ENCODE measurements around the gene COX4I2.

COX4I2 gene

GRCh38 chr20:31638317-31638716 is 605 bp downstream of the COX4I2 start:
- Histone ChIP-seq H4K20me1 (ENCODE audit: insufficient read depth, low read length) (no peaks in the 10 kb centered on the region), H3K4me2 (ENCODE audit: insufficient read depth, low read length) (no peak overlapping the region), H3K9ac (ENCODE audit: low read depth, low read length) (no peak overlapping the region), H3K4me1 (ENCODE audit: insufficient read depth, low read length) (peaks cover 13% of the 10 kb centered on the region), H3K36me3 (ENCODE audit: insufficient read depth, low read length) (no peaks in the 10 kb centered on the region), H3K4me3 (ENCODE audit: low read depth in 1 of 2, low read length in 2 of 2) (no peak overlapping the region), H3K79me2 (ENCODE audit: insufficient read depth, low read length) (no peaks in the 10 kb centered on the region), H3K9me3 (ENCODE audit: insufficient read depth, low read length, severe bottlenecking) (no peaks in the 10 kb centered on the region), H3K27me3 (ENCODE audit: insufficient read depth, low read length, poor library complexity) (no peaks in the 10 kb centered on the region), H3K27ac (ENCODE audit: low read length) (no peak overlapping the region), H2AFZ (ENCODE audit: low read depth, low read length) (no peak overlapping the region)
- TF ChIP-seq, protein P1, sequence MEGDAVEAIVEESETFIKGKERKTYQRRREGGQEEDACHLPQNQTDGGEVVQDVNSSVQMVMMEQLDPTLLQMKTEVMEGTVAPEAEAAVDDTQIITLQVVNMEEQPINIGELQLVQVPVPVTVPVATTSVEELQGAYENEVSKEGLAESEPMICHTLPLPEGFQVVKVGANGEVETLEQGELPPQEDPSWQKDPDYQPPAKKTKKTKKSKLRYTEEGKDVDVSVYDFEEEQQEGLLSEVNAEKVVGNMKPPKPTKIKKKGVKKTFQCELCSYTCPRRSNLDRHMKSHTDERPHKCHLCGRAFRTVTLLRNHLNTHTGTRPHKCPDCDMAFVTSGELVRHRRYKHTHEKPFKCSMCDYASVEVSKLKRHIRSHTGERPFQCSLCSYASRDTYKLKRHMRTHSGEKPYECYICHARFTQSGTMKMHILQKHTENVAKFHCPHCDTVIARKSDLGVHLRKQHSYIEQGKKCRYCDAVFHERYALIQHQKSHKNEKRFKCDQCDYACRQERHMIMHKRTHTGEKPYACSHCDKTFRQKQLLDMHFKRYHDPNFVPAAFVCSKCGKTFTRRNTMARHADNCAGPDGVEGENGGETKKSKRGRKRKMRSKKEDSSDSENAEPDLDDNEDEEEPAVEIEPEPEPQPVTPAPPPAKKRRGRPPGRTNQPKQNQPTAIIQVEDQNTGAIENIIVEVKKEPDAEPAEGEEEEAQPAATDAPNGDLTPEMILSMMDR (IDR thresholded peaks at IDR 0.05; ENCODE audit: borderline replicate concordance, extremely low read depth, low read length, poor library complexity, severe bottlenecking), result no peak
- no peak for TF ChIP-seq EZH2 (IDR thresholded peaks at IDR 0.05; ENCODE audit: borderline replicate concordance, low read depth, low read length, severe bottlenecking)
- DNase-seq, result no peak
- no peak for ATAC-seq (ENCODE audit: insufficient read depth, low read depth)

DNA sequence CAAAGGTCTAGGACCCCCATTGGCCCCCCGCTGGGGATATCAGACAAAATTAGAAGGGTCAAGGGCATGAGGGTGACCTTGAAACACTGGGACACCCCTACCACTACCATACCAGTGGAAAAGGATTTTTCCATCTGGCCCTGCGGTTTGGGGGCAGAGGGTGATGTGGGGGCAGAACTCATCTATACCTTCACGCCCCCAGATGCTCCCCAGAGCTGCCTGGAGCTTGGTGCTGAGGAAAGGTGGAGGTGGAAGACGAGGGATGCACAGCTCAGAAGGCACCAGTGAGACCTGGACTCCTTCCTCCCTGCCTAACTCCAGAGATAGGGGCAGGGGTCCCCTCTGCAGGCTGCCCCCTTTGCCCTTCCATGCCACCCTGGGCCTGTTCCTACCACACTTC is 1.1 kb downstream of the COX4I2 start:
- ATAC-seq (ENCODE audit: insufficient read depth, low read depth) (no peak), DNase-seq (no peak)
- Histone ChIP-seq H3K27me3 (ENCODE audit: insufficient read depth, low read length, poor library complexity) (no peaks in the 10 kb centered on the region), H3K4me3 (ENCODE audit: low read depth in 1 of 2, low read length in 2 of 2) (no peak overlapping the region), H3K4me1 (ENCODE audit: insufficient read depth, low read length) (peaks cover 15% of the 10 kb centered on the region), H3K9ac (ENCODE audit: low read depth, low read length) (no peak overlapping the region), H3K79me2 (ENCODE audit: insufficient read depth, low read length) (no peaks in the 10 kb centered on the region), H4K20me1 (ENCODE audit: insufficient read depth, low read length) (no peaks in the 10 kb centered on the region), H2AFZ (ENCODE audit: low read depth, low read length) (no peak overlapping the region), H3K4me2 (ENCODE audit: insufficient read depth, low read length) (no peak overlapping the region), H3K27ac (ENCODE audit: low read length) (no peak overlapping the region), H3K36me3 (ENCODE audit: insufficient read depth, low read length) (no peaks in the 10 kb centered on the region), H3K9me3 (ENCODE audit: insufficient read depth, low read length, severe bottlenecking) (no peaks in the 10 kb centered on the region)
- TF ChIP-seq, protein P1 (IDR thresholded peaks at IDR 0.05; ENCODE audit: borderline replicate concordance, extremely low read depth, low read length, poor library complexity, severe bottlenecking), result no peak
- TF ChIP-seq EZH2 (IDR thresholded peaks at IDR 0.05; ENCODE audit: borderline replicate concordance, low read depth, low read length, severe bottlenecking), result no peak

GRCh38 chr20:31640259-31640658 is 2.5 kb downstream of the COX4I2 start:
- Histone ChIP-seq H3K4me3 (ENCODE audit: low read depth in 1 of 2, low read length in 2 of 2) (no peak overlapping the region), H3K4me2 (ENCODE audit: insufficient read depth, low read length) (no peak overlapping the region), H3K79me2 (ENCODE audit: insufficient read depth, low read length) (no peaks in the 10 kb centered on the region), H4K20me1 (ENCODE audit: insufficient read depth, low read length) (no peaks in the 10 kb centered on the region), H3K9ac (ENCODE audit: low read depth, low read length) (no peak overlapping the region), H3K4me1 (ENCODE audit: insufficient read depth, low read length) (peaks cover 11% of the 10 kb centered on the region), H3K9me3 (ENCODE audit: insufficient read depth, low read length, severe bottlenecking) (no peaks in the 10 kb centered on the region), H2AFZ (ENCODE audit: low read depth, low read length) (no peak overlapping the region), H3K36me3 (ENCODE audit: insufficient read depth, low read length) (no peaks in the 10 kb centered on the region), H3K27ac (ENCODE audit: low read length) (no peak overlapping the region), H3K27me3 (ENCODE audit: insufficient read depth, low read length, poor library complexity) (no peaks in the 10 kb centered on the region)
- ATAC-seq (ENCODE audit: insufficient read depth, low read depth), result no peak
- DNase-seq, result no peak
- TF ChIP-seq, protein P1 (IDR thresholded peaks at IDR 0.05; ENCODE audit: borderline replicate concordance, extremely low read depth, low read length, poor library complexity, severe bottlenecking), result no peak
- no peak for TF ChIP-seq EZH2 (IDR thresholded peaks at IDR 0.05; ENCODE audit: borderline replicate concordance, low read depth, low read length, severe bottlenecking)

DNA sequence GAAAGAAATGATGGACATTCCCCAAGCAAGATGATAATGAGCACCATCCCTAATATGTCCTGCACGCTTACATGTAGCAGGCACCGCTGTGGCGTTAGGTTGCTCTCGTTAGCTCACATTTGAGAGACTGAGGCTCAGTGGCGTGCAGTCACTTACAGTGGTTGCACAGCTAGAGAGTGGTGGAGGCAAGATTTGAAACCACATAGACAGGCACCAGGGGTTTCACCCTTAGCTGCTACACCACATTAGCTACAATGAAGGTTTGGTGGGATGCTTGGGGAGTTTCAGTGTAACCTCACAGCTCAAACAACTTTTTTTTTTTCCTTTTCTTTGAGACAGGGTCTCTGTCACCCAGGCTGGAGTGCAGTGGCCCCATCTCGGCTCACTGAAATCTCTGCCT is 3.7 kb downstream of the COX4I2 start:
- ATAC-seq (ENCODE audit: insufficient read depth, low read depth), result no peak
- H2AFZ ChIP-seq (ENCODE audit: low read depth, low read length), result no peak overlapping the region

More for the DNA sequence above, 3.7 kb downstream of the COX4I2 start:
- H3K4me2 ChIP-seq (ENCODE audit: insufficient read depth, low read length), result no peak overlapping the region
- no peak overlapping the region for H3K9ac ChIP-seq (ENCODE audit: low read depth, low read length)
- no peaks in the 10 kb centered on the region for H3K9me3 ChIP-seq (ENCODE audit: insufficient read depth, low read length, severe bottlenecking)
- H3K4me1 ChIP-seq (ENCODE audit: insufficient read depth, low read length), result peaks cover 11% of the 10 kb centered on the region
- no peak overlapping the region for H3K4me3 ChIP-seq (ENCODE audit: low read depth in 1 of 2, low read length in 2 of 2)
- no peaks in the 10 kb centered on the region for H4K20me1 ChIP-seq (ENCODE audit: insufficient read depth, low read length)
- no peaks in the 10 kb centered on the region for H3K79me2 ChIP-seq (ENCODE audit: insufficient read depth, low read length)
- no peak for DNase-seq
- TF ChIP-seq, protein P1 (IDR thresholded peaks at IDR 0.05; ENCODE audit: borderline replicate concordance, extremely low read depth, low read length, poor library complexity, severe bottlenecking), result no peak
- no peak for TF ChIP-seq EZH2 (IDR thresholded peaks at IDR 0.05; ENCODE audit: borderline replicate concordance, low read depth, low read length, severe bottlenecking)
- H3K27me3 ChIP-seq (ENCODE audit: insufficient read depth, low read length, poor library complexity), result no peaks in the 10 kb centered on the region
- no peaks in the 10 kb centered on the region for H3K36me3 ChIP-seq (ENCODE audit: insufficient read depth, low read length)
- no peak overlapping the region for H3K27ac ChIP-seq (ENCODE audit: low read length)

Data from DND-41 (cell line).